Cerebellar nuclear complex (tissue), 1 donor: ENCODE results near the gene ATXN8OS.
"Not testable (repeated sequence)": the region's sequence is repeated elsewhere in the genome, so short reads cannot be mapped to it uniquely, and the experiment has no call there.

Experiments used
- DNase-seq, 2 experiments: peaks; one replicate each; lab custom pipeline; 2025; lab: John Stamatoyannopoulos, UW

The ATXN8OS gene

DNA sequence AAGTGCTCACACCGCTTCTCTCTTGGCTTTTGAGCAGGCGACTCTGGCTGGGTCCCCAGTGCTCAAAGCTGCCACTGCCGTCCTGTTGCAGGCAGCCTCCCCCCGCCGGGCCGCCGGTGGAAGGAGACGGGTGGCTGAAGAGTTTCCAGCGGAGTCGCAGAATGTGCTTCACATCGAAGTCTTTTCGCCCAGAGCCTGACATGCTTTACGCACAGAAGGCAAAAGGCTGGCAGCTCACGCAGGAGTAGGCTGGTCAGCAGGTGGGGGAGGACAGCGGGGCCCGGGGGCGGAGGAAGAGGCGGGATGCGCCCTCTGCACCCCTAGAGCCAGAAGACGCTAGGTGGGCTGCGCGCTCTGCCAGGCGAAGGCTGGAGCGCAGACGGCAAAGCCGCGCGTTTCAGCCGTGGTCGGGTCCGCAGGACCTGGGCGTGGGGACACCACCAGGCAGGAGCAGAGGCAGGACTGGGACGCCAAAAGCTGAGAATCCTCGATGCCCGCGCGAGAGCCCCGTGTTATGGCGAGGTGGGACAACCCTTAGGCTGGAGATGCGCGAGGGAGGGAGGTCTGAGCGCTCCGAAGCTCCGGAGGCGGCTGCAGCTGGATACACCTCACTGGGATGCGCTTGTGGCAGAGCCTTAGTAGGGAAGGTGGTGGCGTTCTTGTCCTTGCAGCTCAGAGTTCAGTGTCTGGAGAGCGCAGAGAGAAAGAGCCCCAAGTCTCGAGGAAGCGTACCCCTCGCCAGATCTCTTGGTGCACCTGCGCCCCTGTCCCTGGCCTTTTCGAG, at the start of gene ATXN8OS:
TSS of gene ATXN8OS (plus strand) at position 329 of the 784 bp plus-strand sequence.
- no peak for DNase-seq

DNA sequence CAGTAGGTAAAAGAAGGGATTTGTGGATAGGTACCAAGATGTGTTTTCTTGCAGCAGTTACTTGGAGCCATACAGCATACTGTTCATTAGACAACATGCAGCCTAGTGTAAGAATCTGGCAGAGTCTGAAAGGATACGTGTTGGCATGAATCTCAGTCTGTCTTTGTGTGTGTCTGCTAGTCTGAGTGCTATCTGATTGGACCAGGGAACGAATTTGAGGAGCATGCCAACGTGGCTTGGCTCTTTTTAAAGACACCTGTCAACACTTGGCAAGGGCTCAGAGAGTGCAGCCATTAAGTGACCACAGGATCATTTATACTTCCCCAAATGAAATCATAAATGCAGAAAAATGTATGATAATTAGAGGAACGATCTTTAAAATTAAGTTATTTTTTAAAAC, 27.6 kb upstream of the ATXN8OS start:
- DNase-seq = no peak

DNA sequence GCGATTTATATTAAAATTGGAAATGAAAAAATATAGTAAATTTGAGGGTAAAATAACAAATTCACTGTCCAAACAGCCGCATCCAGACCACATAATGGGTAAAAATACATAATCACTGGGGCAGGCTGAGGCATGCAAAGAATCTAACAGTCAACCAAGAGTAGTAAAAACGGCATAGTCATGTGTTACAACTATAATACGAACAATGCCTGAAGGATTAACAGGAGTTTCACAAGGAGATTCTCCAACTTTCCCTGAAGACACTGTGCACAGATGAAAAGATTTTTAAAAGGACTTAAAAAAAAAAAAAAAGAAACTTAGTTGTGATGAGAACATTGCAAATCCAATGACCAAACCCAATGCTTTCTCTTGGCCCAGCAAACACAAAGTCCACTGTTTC, 20.4 kb upstream of the ATXN8OS start:
- no peak for DNase-seq

DNA sequence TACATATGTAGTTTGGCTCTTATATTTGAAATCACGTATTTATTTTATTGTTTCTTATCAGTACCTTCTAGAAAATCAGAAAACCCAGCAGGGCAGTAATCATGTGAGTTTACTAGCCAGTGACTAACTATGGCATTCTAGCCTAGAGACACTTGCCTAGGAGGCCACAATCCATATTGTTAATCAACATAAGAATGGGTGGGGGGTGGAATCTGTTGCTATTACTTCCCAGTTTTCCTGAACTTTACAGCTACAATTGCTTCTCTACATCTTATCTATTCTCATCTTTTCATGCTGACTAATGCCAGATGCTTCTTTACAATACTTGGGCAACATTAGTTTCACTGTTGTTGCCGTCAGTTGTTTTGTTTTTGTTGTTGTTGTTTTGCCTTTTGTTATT, 18.7 kb upstream of the ATXN8OS start:
- DNase-seq = no peak

DNA sequence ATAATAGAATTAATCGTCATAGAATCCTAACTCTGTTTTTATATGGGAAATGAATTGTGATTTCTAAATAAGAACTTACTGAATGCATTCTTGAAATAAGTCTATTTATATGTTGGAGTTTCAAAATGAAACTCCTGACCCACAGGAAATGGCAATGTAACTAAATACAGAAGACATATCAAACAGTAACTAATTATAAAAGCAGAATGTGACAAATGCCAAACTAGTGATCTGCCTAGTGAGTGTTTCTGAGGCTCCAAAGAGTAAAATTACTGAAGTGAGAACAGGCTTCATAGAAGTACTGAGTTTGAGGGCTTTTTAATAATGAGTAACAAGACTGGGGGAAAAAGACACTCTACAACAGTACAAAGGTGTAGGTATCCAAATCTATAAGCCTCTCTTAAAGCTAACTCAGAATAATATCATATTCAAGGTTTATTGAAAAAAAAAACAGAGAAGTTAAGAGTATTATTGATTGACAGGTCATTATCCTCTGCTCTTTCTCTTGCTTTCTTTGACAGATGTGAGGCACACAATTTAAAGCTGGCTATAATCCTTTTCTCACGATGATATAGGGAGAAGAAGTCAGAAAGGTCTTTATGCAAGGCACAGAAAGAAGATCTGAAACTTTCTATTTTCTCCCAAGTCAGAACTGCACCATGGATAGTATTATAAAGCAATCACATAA, 17.4 kb upstream of the ATXN8OS start:
- no peak for DNase-seq

DNA sequence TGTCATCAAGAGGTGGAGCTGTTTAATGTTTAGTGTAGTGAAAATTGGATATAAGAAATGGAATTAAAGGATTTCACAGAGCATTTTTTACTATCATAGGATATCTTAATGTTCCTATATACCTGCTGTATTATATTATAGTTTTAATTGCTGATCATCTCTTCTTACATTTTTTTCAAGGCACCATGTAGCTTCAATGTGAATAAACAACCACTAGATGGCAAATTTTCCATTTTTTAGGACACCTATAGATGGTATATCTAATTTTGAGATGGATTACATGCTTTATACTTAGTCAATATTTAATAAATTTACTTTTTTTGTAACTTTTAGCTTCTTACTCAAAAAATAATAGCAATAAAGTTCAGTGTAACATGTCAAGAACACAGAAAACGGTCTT, 9.0 kb upstream of the ATXN8OS start:
- no peak for DNase-seq

DNA sequence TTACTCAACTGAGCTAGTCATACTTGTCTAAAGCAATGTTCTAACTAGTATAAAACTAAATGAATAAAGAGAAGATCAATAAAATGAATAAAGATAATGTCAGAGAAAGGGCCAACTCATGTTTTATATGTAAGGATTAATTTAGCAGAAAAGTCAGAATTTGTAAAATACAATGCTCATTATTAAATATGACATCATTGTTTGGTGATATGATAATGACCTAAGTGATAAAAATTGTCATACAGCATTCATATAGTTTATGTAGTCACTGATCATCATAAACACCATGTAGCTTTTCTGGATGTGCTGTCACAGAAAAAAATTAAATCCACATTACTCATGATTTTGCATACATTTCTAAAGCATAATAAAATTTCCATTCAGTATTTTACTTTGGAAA, 3.1 kb upstream of the ATXN8OS start:
- DNase-seq = no peak

DNA sequence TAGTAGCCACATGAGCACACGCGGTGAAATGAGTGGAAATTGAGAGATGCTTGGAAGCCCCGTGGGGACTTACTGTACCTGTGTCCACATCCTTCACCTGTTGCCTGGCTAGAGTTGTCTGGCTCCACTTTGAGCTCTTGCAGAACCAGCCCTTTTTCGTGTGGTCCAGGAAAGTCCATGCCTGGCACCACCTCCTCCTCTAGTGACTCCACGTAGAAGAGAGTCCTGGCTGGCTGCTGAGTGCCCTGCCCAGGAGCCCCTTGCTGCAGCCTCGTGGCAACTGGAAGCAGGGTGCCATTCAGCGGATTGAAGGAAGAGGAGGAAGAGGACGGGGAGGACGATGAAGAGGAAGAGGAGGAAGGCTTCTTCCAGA, 515 bp upstream of the ATXN8OS start:
- DNase-seq = no peak

DNA sequence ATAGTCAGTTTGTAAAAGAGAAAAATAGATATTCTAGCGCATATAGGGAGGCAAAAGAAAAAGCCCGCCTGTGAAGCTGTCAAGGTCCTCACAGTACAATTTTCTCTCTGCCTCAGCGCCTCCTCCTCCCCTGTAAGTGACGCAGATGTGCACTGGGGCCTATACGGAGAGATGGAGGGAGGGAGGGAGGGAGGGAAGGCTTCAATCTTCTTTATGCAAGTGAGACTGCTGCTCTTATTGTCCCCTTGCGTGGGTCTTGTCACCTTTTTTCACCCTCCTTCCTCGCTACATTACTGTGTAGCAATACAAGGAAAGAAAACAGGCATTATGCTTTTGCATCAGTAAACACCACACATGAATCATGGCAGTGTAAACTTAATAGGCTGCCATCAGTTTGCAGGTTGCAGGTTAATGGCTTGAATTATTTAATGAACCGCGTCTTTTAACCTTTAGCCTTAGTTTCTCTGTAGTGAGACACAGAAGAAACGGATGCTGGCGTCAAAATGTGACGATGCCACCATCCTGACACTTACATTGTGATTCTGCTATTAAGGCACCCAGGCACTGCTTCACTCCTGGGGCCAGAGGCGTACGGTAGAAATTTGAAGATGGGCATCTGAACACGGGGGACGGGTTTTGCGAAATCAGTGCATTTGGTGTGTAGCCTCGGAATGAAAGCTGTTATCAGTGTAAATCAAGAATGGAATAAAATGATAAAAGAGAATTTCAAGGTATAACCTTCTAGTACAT, 905 bp downstream of the ATXN8OS start, which contains the start of gene KLHL1:
TSS of gene KLHL1 (minus strand) at position 97 of the 750 bp plus-strand sequence. CDS start 753 bp downstream, outside the sequence.
- no peak for DNase-seq

DNA sequence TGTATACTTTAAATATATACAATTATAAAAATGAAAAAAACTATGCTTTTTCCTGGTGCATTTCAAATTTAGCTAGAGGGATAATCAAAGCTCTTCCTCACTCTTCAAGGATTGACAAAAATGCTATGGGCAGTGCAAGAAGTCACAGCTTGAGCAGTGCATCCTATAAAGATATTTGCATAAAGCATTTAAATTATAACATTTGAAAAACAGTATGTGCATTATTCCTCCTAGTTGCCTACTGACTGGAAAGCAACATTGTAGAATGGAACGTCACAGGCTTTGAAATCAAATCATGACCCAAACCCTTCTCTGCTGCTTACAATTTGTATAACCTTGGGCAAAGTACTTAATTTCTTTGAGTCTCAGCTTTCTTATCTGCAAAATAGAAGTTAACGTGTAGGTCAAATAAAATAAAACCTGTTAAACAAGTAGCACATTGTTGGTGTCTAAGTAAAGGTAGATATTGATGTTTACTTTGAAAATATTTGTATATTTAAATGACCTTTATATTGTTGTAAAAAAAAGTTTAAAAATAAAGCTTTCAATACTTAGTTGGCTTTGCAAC, 9.8 kb downstream of the ATXN8OS start:
- DNase-seq = no peak

DNA sequence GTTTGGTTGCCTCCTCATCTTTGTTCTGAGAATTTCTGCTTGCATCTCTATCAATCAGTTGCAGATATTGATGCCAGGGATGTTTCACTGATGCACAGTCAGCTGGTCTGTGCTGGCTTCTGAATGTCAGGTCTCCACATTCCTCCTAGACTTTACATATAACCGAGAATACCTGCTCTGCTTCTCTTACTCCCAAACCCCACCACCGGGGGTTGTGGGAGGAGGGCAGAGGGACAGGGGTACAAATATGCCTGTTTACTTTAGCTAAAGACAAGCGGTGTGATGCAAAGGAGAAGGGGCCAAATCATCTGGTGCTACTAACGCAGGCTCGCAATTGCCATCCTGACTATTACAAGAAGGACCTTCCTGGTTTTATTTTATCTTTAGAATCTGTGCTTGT, 18.1 kb downstream of the ATXN8OS start:
- DNase-seq = no peak

DNA sequence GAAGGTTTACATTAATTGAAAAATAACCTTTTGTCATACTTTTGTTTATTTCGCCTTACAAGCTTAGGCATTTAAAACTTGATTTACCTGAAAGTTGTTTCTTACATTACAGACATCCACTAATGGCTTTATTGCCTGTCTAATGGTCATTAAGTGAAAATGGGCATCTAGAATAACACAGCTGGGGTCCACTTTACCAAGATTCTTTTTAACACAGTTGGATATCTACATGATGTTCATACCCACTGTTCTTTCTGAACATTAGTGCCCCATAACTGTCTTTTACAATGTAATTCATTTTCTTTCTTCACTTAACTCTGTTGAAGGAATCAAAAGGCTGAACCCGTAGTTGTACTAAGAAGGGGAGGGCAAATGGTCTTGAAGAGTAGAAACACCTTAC, 20.5 kb downstream of the ATXN8OS start:
- no peak for DNase-seq

DNA sequence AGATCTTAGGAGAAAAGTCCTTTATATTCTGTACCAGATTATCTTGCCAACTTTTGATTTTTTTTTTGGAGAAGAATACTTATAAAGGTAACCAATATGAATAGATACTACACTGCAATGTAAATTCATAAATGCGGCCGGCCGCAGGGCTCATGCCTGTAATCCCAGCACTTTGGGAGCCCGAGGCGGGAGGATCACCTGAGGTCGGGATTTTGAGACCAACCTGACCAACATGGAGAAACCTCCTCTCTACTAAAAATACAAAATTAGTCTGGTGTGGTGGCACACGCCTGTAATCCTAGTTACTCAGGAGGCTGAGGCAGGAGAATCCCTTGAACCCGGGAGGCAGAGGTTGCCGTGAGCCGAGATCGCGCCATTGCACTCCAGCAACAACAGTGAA, 35.0 kb downstream of the ATXN8OS start:
- not testable (repeated sequence) for DNase-seq

DNA sequence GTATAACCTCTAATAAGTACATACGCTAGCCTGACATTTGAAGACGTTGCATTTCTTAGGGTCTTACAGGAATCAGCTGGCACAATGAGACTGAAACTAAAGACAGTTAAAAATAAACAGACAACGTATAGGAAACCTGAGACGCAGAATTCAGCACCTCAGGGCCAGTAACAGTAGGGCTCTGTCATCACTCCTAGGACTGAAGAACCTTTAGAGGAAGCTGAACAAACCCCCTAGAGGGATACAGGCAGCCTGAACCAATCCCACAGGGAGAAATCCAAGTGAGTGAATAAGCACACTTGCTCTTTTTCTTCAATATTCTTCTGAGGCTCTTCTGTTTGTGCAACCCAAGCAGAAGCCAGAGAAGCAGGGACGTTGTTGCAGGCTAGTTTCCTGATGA, 54.5 kb downstream of the ATXN8OS start:
- no peak for DNase-seq

DNA sequence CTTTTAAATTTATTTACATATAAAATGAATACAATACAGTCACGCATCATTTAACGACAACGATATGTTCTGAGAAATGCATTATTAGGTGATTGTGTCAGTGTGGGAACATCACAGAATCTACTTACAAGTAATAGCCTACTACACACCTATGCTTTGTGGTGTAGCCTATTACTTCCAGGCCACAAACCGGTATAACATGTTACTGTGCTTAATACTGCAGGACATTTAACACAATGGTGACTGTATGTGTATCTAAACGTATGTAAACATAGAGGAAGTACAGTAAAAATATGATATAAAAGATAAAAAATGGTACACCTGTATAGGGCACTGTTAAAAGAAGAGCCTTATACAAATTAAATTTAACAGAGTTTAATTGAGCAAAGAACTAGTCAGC, 63.1 kb downstream of the ATXN8OS start:
- no peak for DNase-seq

DNA sequence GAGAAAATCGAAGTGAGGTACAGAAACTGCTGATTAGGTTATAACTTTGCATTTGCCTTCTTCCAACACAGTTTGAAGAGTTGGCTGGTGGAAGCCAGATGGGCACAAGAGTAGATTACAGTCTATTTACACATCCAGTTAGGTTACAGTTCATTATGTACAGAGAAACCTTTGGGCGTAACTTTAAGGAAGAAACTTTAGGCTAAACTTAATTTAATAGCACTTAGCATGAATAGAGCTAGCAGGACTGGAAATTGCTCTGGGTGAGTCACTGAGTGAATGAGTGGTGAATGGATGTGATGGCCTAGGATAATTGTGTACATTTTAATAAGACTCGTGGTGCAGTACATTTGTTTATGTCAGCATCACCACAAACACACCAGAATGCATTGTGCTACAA, 63.5 kb downstream of the ATXN8OS start:
- no peak for DNase-seq

DNA sequence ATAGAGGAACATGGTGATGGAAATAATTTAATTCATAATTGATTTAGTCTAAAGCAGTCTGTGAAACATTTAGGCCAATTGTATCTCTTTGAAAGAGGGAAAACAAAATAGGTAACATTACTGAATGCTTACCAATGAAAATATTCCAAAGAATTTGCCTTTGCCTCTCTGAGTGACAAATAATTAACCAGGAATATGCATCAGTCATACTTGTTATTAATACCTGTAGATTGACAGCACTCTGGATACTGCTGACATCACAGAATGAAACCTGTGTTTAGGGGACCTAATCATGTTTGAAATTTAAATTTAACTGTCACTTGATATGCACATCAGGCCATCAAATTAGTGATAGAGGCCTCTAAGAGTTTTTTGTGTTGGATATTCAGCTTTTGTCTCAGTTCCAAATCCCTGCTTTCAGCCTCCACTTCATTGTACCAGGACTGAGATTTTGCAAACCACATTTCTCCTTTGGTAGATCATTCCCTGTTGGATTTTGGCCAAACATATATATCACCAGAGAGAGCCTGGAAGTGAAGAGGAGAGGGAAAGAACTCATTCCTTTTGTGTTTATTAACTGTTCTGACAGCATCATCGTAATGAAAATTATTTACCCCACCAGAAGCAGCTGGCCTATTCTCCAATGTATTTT, 65.4 kb downstream of the ATXN8OS start:
- DNase-seq = no peak

DNA sequence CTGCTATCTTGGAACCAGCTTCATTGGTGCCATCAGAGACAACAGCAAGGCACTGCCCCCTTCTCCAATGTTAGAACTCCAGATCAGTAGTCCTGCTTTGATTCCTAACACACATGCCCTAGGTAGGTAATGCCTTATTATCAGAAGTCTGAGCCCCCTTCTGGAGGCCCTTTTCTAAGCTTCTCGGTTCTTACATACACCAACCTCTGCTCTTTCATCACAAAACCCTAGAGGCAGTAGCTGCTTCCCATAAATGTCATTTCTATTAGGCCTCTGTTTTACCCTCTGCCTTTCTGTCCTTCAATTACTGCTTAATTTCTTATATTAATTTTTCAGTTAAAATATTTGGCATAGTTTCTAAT, 66.0 kb downstream of the ATXN8OS start:
- DNase-seq = no peak

DNA sequence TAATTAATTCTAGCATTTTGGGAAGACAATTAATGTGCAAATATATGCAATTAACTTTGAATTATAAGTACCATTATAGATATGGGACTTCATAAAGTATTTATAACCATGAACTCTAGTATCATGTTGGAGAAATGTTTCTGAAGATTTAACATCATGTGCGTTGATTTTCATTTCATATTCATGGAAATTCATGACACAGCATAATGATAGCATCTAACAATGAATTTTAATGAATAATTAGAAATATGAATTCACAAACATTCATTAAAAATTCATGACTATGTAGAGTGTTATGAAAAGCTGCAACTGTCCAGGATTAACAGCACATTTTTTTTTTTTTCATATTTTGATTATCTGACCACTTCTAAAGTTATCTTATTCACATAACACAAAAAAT, 70.7 kb downstream of the ATXN8OS start:
- no peak for DNase-seq
